Natural killer cell treated with Interleukin-12 subunit alpha and Interleukin-12 subunit beta and Interleukin-15 and Interleukin-18, amount 100 ng/mL, for 72 hours (primary cell): ENCODE measurements around the gene FHAD1. TPM values are rescaled to one million over a fixed set of nuclear protein-coding genes. Genes with fewer than 3 reads are reported as not detected.

ENCODE experiments used
- ATAC-seq, 2 donors: fragments of 150-1000 bp; cut with Tn5 transposase in 1 of 2; sonication (Bioruptor Pico), chemical (Tn5 transposase) in 1 of 2; 2 replicates each; pipeline ENCODE4 v1.10.0; 2021
- DNase-seq: peaks from one replicate; pipeline ENCODE4 v3.0.0; 2022; ENCODE audit warnings: low spot score
- H3K27ac Mint-ChIP-seq, 2 donors: 1 replicate in 1 of 2; 2 replicates in 1 of 2; pipeline ENCODE4 v1.8.0; 2022; ENCODE audit warnings: mixed read lengths in 2 of 2, mild to moderate bottlenecking in 1 of 2, moderate library complexity in 1 of 2
- H3K27me3 Mint-ChIP-seq, 2 donors: 1 replicate in 1 of 2; 2 replicates in 1 of 2; pipeline ENCODE4 v1.8.0; 2022; ENCODE audit warnings: mixed read lengths in 2 of 2
- H3K36me3 Mint-ChIP-seq: one replicate; pipeline ENCODE4 v1.8.0; 2022; ENCODE audit warnings: mixed read lengths
- H3K4me1 Mint-ChIP-seq, 2 donors: 1 replicate in 1 of 2; 2 replicates in 1 of 2; pipeline ENCODE4 v1.8.0; 2022; ENCODE audit warnings: low read depth in 2 of 2, mixed read lengths in 2 of 2, mild to moderate bottlenecking in 1 of 2
- H3K4me3 Mint-ChIP-seq: one replicate; pipeline ENCODE4 v1.8.0; 2022; ENCODE audit warnings: mixed read lengths
- H3K9me3 Mint-ChIP-seq: 2 replicates; pipeline ENCODE4 v1.8.0; 2022; ENCODE audit warnings: mixed read lengths
- total RNA-seq, 2 donors: library from RNA; stranded (reverse); gene quantifications; one replicate each; pipeline ENCODE4 v1.2.3, GENCODE V29; 2022

FHAD1 gene
- total RNA-seq, 2 donors from 2014 or later, result 0.42 TPM; not detected in 1

- peak; percentile 85 to 88 for ATAC-seq
- Mint-ChIP-seq H3K36me3 (no peaks in the 10 kb centered on the region), H3K4me1 (peaks cover 73% of the 10 kb centered on the region in 2 donors), H3K27me3 (no peaks in the 10 kb centered on the region), H3K9me3 (no peaks in the 10 kb centered on the region), H3K27ac (peak within 1 kb of the TSS; percentile 84 to 96), H3K4me3 (peak within 1 kb of the TSS; percentile 96)
- DNase-seq, result peak; percentile 89
These were observed 162.6 kb downstream of the FHAD1 start, which contains the start of gene EFHD2 for GRCh38 chr1:15409388-15410222. Gene EFHD2, plus strand, starts transcription at chr1:15409888. Its CDS starts 84 bp downstream, at chr1:15409972.

GRCh38 chr1:15410223-15410883 lies 163.3 kb downstream of the FHAD1 start:
- no peaks in the 10 kb centered on the region for H3K36me3 Mint-ChIP-seq
- peak overlapping the region; percentile 84 to 96 for H3K27ac Mint-ChIP-seq
- H3K4me1 Mint-ChIP-seq, result peaks cover 74 to 76% of the 10 kb centered on the region in 2 donors
- H3K9me3 Mint-ChIP-seq, result no peaks in the 10 kb centered on the region
- DNase-seq, result no peak
- peak overlapping the region; percentile 96 for H3K4me3 Mint-ChIP-seq
- ATAC-seq, result no peak
- H3K27me3 Mint-ChIP-seq, result no peaks in the 10 kb centered on the region

DNA sequence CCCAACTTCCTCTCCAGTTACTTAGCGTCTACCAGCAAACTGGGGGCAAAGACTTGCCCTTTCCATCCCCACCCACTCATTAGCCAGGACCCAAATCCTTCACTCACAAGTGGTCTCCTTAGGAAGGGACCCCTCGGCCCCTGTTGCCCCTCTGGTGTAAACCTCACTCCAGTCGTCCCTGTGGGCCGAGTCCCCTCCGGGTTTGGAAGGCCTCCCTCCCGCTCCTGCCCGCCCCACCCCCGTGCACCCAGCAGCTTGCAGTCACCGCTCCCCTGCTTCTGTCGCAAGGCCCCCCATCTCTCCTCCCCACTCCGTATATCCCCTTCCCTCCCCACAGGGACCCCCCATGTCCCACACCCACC lies 163.8 kb downstream of the FHAD1 start:
- Mint-ChIP-seq H3K36me3 (no peaks in the 10 kb centered on the region), H3K27me3 (no peaks in the 10 kb centered on the region), H3K4me1 (peaks cover 76 to 77% of the 10 kb centered on the region in 2 donors), H3K27ac (peak overlapping the region; percentile 84 to 96), H3K4me3 (peak overlapping the region; percentile 96), H3K9me3 (no peaks in the 10 kb centered on the region)
- ATAC-seq, result no peak
- DNase-seq, result no peak

DNA sequence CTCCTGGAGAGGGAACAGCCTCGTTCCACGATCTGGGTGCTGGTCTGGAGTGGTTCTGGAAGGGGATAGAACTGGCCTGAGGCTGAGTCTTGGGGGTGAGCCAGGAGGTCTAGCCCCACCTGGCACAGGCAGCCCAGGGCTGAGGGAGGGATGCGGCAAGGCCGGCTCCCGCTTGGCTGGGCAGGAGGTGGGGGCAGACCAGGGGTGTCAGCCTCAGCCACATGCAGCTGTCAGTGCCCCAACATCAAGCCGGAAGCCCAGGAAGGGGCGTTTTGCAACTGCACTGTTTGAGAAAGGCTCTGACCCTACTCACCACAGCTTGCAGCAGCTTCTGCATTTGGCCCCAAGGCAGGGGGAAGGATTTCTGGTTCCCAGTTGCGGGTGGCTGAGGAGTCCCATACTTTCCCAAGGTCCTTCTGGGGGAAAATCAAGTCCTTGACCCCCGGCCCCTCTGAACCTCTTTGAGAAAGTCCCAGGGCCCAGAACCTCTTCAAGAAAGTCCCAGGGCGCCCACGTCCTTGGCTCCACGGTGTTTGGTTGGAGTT lies 164.6 kb downstream of the FHAD1 start:
- peak overlapping the region; percentile 84 to 96 for H3K27ac Mint-ChIP-seq
- DNase-seq, result peak; percentile 87
- ATAC-seq, result peak; percentile 70 to 77
- peak overlapping the region; percentile 96 for H3K4me3 Mint-ChIP-seq
- H3K27me3 Mint-ChIP-seq, result no peaks in the 10 kb centered on the region
- peaks cover 78 to 80% of the 10 kb centered on the region in 2 donors for H3K4me1 Mint-ChIP-seq
- no peaks in the 10 kb centered on the region for H3K36me3 Mint-ChIP-seq
- H3K9me3 Mint-ChIP-seq, result no peaks in the 10 kb centered on the region

GRCh38 chr1:15412175-15412800 lies 165.3 kb downstream of the FHAD1 start:
- Mint-ChIP-seq H3K4me3 (peak overlapping the region; percentile 96), H3K27me3 (no peaks in the 10 kb centered on the region), H3K4me1 (peaks cover 78 to 79% of the 10 kb centered on the region in 2 donors), H3K36me3 (no peaks in the 10 kb centered on the region), H3K27ac (peak overlapping the region; percentile 84 to 96), H3K9me3 (no peaks in the 10 kb centered on the region)
- ATAC-seq, result peak; percentile 73 to 74
- DNase-seq, result peak; percentile 80

DNA sequence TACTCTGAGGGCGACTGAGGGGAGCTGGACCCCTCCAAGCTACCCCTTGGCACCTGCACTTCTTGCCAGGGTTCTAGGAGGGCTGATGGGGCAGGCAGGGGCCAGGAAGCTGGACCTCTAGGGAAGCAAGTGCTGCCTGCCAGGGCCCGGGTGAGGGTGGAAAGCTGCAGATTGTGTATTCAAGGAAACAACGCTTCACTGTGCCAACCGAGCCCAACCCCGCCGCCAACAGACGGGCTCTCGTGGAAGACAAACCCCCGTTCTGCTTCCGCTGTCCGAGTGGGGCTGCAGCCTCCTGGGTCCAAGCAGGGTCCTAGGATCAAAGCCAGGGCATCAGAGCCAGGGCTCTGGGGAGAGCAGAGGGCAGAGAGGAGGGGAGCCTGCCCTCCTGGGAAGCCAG lies 165.8 kb downstream of the FHAD1 start:
- Mint-ChIP-seq H3K27me3 (no peaks in the 10 kb centered on the region), H3K4me1 (peaks cover 78% of the 10 kb centered on the region in 2 donors), H3K9me3 (no peaks in the 10 kb centered on the region), H3K27ac (peak overlapping the region; percentile 84 to 96), H3K4me3 (peak overlapping the region; percentile 96), H3K36me3 (no peaks in the 10 kb centered on the region)
- ATAC-seq (no peak), DNase-seq (no peak)

DNA sequence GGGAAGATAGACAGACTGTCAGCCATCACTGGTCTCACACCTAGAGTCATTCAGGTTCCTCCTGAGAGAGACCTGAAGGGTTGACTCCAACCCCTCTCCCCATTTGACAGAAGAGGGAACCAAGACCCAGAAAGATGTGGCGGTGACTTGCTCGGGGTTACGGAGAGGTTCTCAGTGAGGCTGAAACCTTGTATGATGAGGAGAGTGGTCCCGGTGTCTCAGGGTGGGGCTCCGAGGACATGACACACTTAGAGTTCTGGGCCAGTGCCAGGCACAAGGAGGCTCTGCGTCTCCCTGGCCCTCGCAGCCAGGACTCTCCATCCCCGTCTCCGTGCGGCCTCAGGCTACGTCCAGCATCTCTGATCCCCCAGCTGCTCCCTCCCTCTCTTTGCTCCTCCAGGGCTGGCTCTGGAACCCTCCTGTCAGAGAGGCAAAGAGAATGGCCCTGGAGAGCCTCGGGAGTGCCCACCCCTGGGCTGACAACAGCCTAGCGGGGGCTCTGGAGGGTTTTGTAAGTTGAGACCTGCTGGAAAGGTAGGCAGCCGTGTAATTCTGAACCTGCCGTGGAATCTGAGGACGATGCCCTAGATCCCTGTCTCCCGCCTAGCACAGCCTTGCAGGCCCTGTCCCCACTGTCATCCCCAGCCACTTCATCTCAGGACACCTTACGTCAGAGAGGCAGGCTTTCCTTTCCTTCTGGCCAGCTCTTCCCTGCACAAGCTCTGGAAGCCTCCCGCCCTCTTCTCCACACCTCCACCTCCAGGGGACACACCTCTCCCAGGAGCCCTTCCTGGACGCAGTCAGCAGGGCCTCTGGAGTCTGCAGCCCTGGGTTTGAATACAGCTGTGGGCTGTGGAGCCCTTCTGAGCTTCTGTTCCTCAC lies 166.8 kb downstream of the FHAD1 start:
- DNase-seq (peak; percentile 50), ATAC-seq (no peak)
- peak overlapping the region; percentile 96 for H3K4me3 Mint-ChIP-seq
- H3K9me3 Mint-ChIP-seq, result no peaks in the 10 kb centered on the region
- no peaks in the 10 kb centered on the region for H3K36me3 Mint-ChIP-seq
- peak overlapping the region; percentile 84 to 96 for H3K27ac Mint-ChIP-seq
- no peaks in the 10 kb centered on the region for H3K27me3 Mint-ChIP-seq
- H3K4me1 Mint-ChIP-seq, result peaks cover 75 to 76% of the 10 kb centered on the region in 2 donors

DNA sequence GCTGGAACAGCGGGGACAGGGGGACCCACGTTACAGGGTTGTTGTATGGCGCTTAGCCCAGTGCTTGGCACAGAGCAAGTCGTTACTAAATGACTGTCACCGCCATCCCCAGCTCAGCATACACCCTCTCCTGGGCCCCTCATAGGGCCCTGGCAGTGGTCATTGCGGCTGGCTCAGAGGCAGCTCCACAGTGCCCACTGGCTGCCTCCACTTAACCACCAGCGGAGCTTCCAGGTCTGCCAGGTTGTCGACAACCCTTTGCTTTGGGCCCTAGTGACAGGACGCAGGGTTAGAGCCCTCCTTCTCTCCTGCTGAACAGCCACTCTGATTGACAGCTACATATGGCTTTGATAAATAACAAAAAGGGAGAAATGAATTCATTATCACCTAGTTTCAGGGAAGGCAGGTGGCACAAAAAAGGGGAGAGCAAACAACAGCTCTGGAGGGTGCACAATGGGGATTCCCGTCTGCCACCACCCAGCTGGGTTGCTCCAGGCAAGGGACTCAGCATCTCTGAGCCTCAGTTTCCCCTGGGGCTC lies 167.5 kb downstream of the FHAD1 start:
- no peaks in the 10 kb centered on the region for H3K36me3 Mint-ChIP-seq
- no peak for DNase-seq
- H3K27me3 Mint-ChIP-seq, result no peaks in the 10 kb centered on the region
- peaks cover 71 to 72% of the 10 kb centered on the region in 2 donors for H3K4me1 Mint-ChIP-seq
- peak overlapping the region; percentile 96 for H3K4me3 Mint-ChIP-seq
- peak overlapping the region; percentile 84 to 96 for H3K27ac Mint-ChIP-seq
- no peak for ATAC-seq
- no peaks in the 10 kb centered on the region for H3K9me3 Mint-ChIP-seq

GRCh38 chr1:15417059-15417934 lies 170.3 kb downstream of the FHAD1 start:
- H3K27ac Mint-ChIP-seq, result peak overlapping the region; percentile 84 to 96
- DNase-seq (peak; percentile 86), ATAC-seq (peak; percentile 83 to 84)
- H3K4me1 Mint-ChIP-seq, result peaks cover 74 to 81% of the 10 kb centered on the region in 2 donors
- H3K9me3 Mint-ChIP-seq, result no peaks in the 10 kb centered on the region
- H3K4me3 Mint-ChIP-seq, result peak overlapping the region; percentile 96
- H3K36me3 Mint-ChIP-seq, result no peaks in the 10 kb centered on the region
- H3K27me3 Mint-ChIP-seq, result no peaks in the 10 kb centered on the region

- ATAC-seq (no peak), DNase-seq (peak; percentile 56)
- Mint-ChIP-seq H3K27me3 (no peaks in the 10 kb centered on the region), H3K9me3 (no peaks in the 10 kb centered on the region), H3K4me3 (peak overlapping the region; percentile 46), H3K27ac (peak overlapping the region; percentile 84 to 96), H3K36me3 (no peaks in the 10 kb centered on the region), H3K4me1 (peaks cover 61 to 70% of the 10 kb centered on the region in 2 donors)
These were observed 171.9 kb downstream of the FHAD1 start for GRCh38 chr1:15418806-15419515.

- DNase-seq (no peak), ATAC-seq (no peak)
- Mint-ChIP-seq H3K4me3 (peak overlapping the region; percentile 73), H3K36me3 (no peaks in the 10 kb centered on the region), H3K9me3 (no peaks in the 10 kb centered on the region), H3K27me3 (no peaks in the 10 kb centered on the region), H3K27ac (peak overlapping the region; percentile 89 to 96), H3K4me1 (peaks cover 54 to 62% of the 10 kb centered on the region in 2 donors)
These were observed 173.9 kb downstream of the FHAD1 start for GRCh38 chr1:15420853-15421465.
